SU-DHL-6 (cell line): ENCODE measurements around the gene SFRP5.

Experiments used
- H2AFZ ChIP-seq: fragments of 200-600 bp; sonication (generic); 2 replicates; pipeline ENCODE4 v1.6.1; 2014; ENCODE audit warnings: low read depth, mild to moderate bottlenecking, moderate library complexity, mixed read lengths, antibody characterized with exemption, low read length; ENCODE audit not compliant: severe bottlenecking
- H3F3A ChIP-seq: fragments of 200-600 bp; shearing (Covaris generic); 2 replicates; pipeline ENCODE4 v1.6.0; 2016; ENCODE audit warnings: antibody characterized with exemption, mild to moderate bottlenecking; ENCODE audit not compliant: insufficient read depth
- H3K27ac ChIP-seq: fragments of 200-600 bp; sonication (generic); 2 replicates; pipeline ENCODE4 v1.5.1; 2016; ENCODE audit warnings: low read depth, mild to moderate bottlenecking, low read length, moderate library complexity, mixed read lengths
- H3K27me3 ChIP-seq: fragments of 200-600 bp; sonication (generic), shearing (Covaris generic); 2 replicates; pipeline ENCODE4 v1.6.0; 2014; ENCODE audit warnings: mild to moderate bottlenecking, low read length
- H3K36me3 ChIP-seq: fragments of 200-600 bp; sonication (generic); 2 replicates; pipeline ENCODE4 v1.6.1; 2014; ENCODE audit warnings: mild to moderate bottlenecking, low read length, mixed read lengths
- H3K4me2 ChIP-seq: fragments of 300-600, 200-600 bp; shearing (Covaris generic), sonication (generic); 2 replicates; pipeline ENCODE4 v1.6.0; 2014; ENCODE audit warnings: low read length, low read depth, mild to moderate bottlenecking; ENCODE audit not compliant: poor library complexity, severe bottlenecking
- H3K4me3 ChIP-seq: fragments of 200-600 bp; sonication (generic); 2 replicates; pipeline ENCODE4 v1.5.1; 2014; ENCODE audit warnings: antibody characterized with exemption, low read length, mild to moderate bottlenecking, mixed read lengths; ENCODE audit not compliant: insufficient read depth, poor library complexity, severe bottlenecking
- H3K79me2 ChIP-seq: fragments of 200-600 bp; sonication (generic); 2 replicates; pipeline ENCODE4 v1.6.1; 2014; ENCODE audit warnings: mild to moderate bottlenecking, low read length, moderate library complexity; ENCODE audit not compliant: insufficient read depth
- H3K9ac ChIP-seq: fragments of 200-600 bp; sonication (generic); 2 replicates; pipeline ENCODE4 v1.7.0; 2014; ENCODE audit warnings: mild to moderate bottlenecking, low read length
- H3K9me2 ChIP-seq: fragments of 200-600 bp; sonication (generic); replicated peaks from 2 replicates; pipeline ENCODE4 v1.6.1; 2014; ENCODE audit warnings: low read length; ENCODE audit not compliant: insufficient read depth
- H3K9me3 ChIP-seq: fragments of 200-600 bp; sonication (generic); 2 replicates; pipeline ENCODE4 v1.6.1; 2014; ENCODE audit warnings: low read length, mixed read lengths; ENCODE audit not compliant: insufficient read depth
- H4K20me1 ChIP-seq: fragments of 200-600 bp; sonication (generic); 2 replicates; pipeline ENCODE4 v1.6.1; 2014; ENCODE audit warnings: low read depth, mild to moderate bottlenecking, antibody characterized with exemption, low read length, moderate library complexity, mixed read lengths
- CTCF ChIP-seq: fragments of 200-600 bp; sonication (generic); IDR thresholded peaks from one replicate; pipeline ENCODE4 v1.5.1; 2017; ENCODE audit warnings: antibody characterized with exemption, mild to moderate bottlenecking, low read length, moderate library complexity; ENCODE audit not compliant: insufficient read depth, poor library complexity, severe bottlenecking
- EZH2phosphoT487 ChIP-seq: fragments of 200-600 bp; sonication (generic), shearing (Covaris generic); conservative IDR thresholded peaks from 2 replicates; pipeline ENCODE4 v1.6.1; 2018; ENCODE audit warnings: mild to moderate bottlenecking, antibody characterized with exemption, low read length, moderate library complexity, mixed read lengths

Gene SFRP5

GRCh38 chr10:97734021-97734420 is 37.8 kb downstream of the SFRP5 start:
- H3K36me3 ChIP-seq, result no peaks in the 10 kb centered on the region

GRCh38 chr10:97733256-97733655 is 38.5 kb downstream of the SFRP5 start:
- Histone ChIP-seq H3K4me2 (no peak overlapping the region), H3K4me3 (no peak overlapping the region), H3K27me3 (no peaks in the 10 kb centered on the region), H3K9ac (no peak overlapping the region), H3K79me2 (peaks cover 12% of the 10 kb centered on the region), H3K27ac (no peak overlapping the region), H3K9me2 (no peaks in the 10 kb centered on the region), H3K9me3 (no peaks in the 10 kb centered on the region), H2AFZ (no peak overlapping the region), H3K36me3 (no peaks in the 10 kb centered on the region), H3F3A (no peaks in the 10 kb centered on the region), H4K20me1 (no peaks in the 10 kb centered on the region)
- no peak for TF ChIP-seq CTCF
- no peak for TF ChIP-seq EZH2phosphoT487

More at GRCh38 chr10:97734021-97734420, 37.8 kb downstream of the SFRP5 start:
- H3K9ac ChIP-seq, result no peak overlapping the region
- H3K27me3 ChIP-seq, result no peaks in the 10 kb centered on the region
- TF ChIP-seq EZH2phosphoT487 (no peak), CTCF (no peak)
- no peak overlapping the region for H3K27ac ChIP-seq
- H4K20me1 ChIP-seq, result no peaks in the 10 kb centered on the region
- H3K9me3 ChIP-seq, result no peaks in the 10 kb centered on the region
- no peaks in the 10 kb centered on the region for H3K9me2 ChIP-seq
- no peak overlapping the region for H3K4me2 ChIP-seq
- H2AFZ ChIP-seq, result no peak overlapping the region
- no peaks in the 10 kb centered on the region for H3F3A ChIP-seq
- no peak overlapping the region for H3K4me3 ChIP-seq
- peaks cover 17% of the 10 kb centered on the region for H3K79me2 ChIP-seq

- Histone ChIP-seq H4K20me1 (no peaks in the 10 kb centered on the region), H3K4me2 (no peak overlapping the region), H3K36me3 (no peaks in the 10 kb centered on the region), H3K79me2 (no peaks in the 10 kb centered on the region), H2AFZ (no peak overlapping the region), H3K9me3 (no peaks in the 10 kb centered on the region), H3F3A (no peaks in the 10 kb centered on the region), H3K27me3 (no peaks in the 10 kb centered on the region), H3K27ac (no peak overlapping the region), H3K9ac (no peak overlapping the region), H3K9me2 (no peaks in the 10 kb centered on the region), H3K4me3 (no peak overlapping the region)
- TF ChIP-seq EZH2phosphoT487 (no peak), CTCF (no peak)
Observed at GRCh38 chr10:97732052-97732359, 39.8 kb downstream of the SFRP5 start.
